K562 (cell line): Measurements from ENCODE around the gene DCST1. TPM values are rescaled to one million over a fixed set of nuclear protein-coding genes. Genes with fewer than 3 reads are reported as not detected.

ENCODE experiments used
- HSF4 ChIP-seq: fragments of 250-450 bp; sonication (Bioruptor Pico); IDR thresholded peaks from 2 replicates; pipeline ENCODE4 v2.1.2; 2022; ENCODE audit warnings: mild to moderate bottlenecking, moderate library complexity, borderline replicate concordance
- KAT7 ChIP-seq: sonication (generic); formaldehyde crosslinking; IDR thresholded peaks from 2 replicates; pipeline ENCODE4 v1.8.0; 2022; ENCODE audit warnings: missing genetic modification reagents, mild to moderate bottlenecking, borderline replicate concordance
- MAZ ChIP-seq, 2 experiments: fragments of 450-650 bp in 1 of 2; sonication (generic) in 1 of 2; formaldehyde crosslinking; IDR thresholded peaks in 1 of 2; conservative IDR thresholded peaks in 1 of 2; 2 replicates each; pipeline versions ENCODE4 v1.4.0 to v1.5.0; 2020; ENCODE audit warnings: mild to moderate bottlenecking in 1 of 2, missing genetic modification reagents in 1 of 2
- NFIC ChIP-seq: fragments of 450-650 bp; IDR thresholded peaks from 2 replicates; pipeline ENCODE4 v1.6.1; 2017; ENCODE audit warnings: mild to moderate bottlenecking, inconsistent platforms
- PRDM10 ChIP-seq: fragments of 450-650 bp; IDR thresholded peaks from 2 replicates; pipeline ENCODE4 v1.6.1; 2018; ENCODE audit not compliant: partially characterized antibody
- ZNF280A ChIP-seq: fragments of 450-650 bp; IDR thresholded peaks from 2 replicates; pipeline ENCODE4 v1.6.1; 2018; ENCODE audit warnings: mild to moderate bottlenecking, low read depth; ENCODE audit not compliant: partially characterized antibody
- polyA plus RNA-seq, 8 experiments: library from polyadenylated mRNA; depleted of rRNA in 4 of 8; stranded (reverse) in 5 of 8; unstranded in 3 of 8; fragments of >200 nt; fragmentation: Nextera tagmentation in 2 of 8; fragmentation: Illumina TruSeq in 1 of 8; extraction: Ambion mirVana in 2 of 8; extraction: Trizol in 1 of 8; gene quantifications; 2 replicates each; pipeline versions ENCODE4 v1.2.1 to v1.2.3, GENCODE V29; 2011 to 2014; ENCODE audit warnings: inconsistent platforms in 1 of 8, missing spikeins in 1 of 8
- total RNA-seq, 7 experiments: library from RNA; depleted of rRNA in 6 of 7; stranded (reverse); fragments of >200 nt in 6 of 7; fragmentation: Illumina TruSeq in 2 of 7; extraction: Trizol in 2 of 7; gene quantifications; 2 replicates each; pipeline versions ENCODE4 v1.2.1 to v1.2.3, GENCODE V29; 2011 to 2021; ENCODE audit warnings: low replicate concordance in 1 of 7
- TF ChIP-seq, protein P1 (sequence below): fragments of 200-600 bp; sonication (generic); IDR thresholded peaks from one replicate; pipeline ENCODE4 v1.6.1; 2012; ENCODE audit warnings: mild to moderate bottlenecking, low read depth, low read length, inconsistent platforms

DCST1 gene
- total and polyA plus RNA-seq, 9 of the 15 experiments (the other 6 are each of a cell fraction or from before 2014, with no cell fraction given) = not detected

DNA sequence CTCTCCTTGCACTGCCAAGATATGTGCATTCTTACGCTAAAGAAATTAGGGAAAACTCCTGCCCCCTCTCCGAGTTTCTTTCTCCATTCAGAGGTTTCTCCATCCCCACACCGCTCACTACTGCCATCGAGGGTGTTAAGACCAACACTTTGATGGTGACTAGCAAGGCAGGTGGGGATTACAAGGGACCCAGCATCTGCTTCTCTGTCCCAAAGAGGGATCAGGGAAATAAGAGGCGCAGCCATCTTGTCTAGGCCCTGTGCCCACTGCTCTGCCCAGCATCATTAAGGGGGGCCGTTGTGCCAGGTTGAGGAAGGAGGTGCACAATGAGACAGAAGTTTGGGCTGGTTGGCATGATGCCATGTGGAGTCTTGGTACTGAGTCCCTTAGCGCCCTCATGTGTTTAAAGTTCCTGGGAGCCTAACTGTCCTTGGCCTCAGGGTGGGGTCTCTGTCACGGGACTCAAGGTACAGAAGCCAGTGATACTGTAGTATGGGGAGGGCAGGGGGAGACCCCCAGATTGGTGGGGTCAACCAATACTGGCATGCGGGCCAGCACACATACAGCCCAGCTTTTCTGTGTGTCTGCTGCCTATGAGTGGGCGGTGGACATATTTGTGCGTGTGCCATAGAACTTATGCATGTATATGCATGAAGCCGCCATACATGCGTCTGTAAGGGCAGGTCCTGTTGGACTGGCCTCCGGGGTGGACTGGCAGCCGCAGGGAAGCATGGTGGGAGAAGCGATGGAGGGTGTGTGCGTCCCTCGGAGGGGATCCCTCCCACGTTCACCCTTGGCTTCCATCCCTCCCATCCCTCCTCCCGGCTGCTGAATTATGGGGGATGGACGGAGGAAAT, 50.5 kb downstream of the DCST1 start (continued):
- TF ChIP-seq, protein P1, sequence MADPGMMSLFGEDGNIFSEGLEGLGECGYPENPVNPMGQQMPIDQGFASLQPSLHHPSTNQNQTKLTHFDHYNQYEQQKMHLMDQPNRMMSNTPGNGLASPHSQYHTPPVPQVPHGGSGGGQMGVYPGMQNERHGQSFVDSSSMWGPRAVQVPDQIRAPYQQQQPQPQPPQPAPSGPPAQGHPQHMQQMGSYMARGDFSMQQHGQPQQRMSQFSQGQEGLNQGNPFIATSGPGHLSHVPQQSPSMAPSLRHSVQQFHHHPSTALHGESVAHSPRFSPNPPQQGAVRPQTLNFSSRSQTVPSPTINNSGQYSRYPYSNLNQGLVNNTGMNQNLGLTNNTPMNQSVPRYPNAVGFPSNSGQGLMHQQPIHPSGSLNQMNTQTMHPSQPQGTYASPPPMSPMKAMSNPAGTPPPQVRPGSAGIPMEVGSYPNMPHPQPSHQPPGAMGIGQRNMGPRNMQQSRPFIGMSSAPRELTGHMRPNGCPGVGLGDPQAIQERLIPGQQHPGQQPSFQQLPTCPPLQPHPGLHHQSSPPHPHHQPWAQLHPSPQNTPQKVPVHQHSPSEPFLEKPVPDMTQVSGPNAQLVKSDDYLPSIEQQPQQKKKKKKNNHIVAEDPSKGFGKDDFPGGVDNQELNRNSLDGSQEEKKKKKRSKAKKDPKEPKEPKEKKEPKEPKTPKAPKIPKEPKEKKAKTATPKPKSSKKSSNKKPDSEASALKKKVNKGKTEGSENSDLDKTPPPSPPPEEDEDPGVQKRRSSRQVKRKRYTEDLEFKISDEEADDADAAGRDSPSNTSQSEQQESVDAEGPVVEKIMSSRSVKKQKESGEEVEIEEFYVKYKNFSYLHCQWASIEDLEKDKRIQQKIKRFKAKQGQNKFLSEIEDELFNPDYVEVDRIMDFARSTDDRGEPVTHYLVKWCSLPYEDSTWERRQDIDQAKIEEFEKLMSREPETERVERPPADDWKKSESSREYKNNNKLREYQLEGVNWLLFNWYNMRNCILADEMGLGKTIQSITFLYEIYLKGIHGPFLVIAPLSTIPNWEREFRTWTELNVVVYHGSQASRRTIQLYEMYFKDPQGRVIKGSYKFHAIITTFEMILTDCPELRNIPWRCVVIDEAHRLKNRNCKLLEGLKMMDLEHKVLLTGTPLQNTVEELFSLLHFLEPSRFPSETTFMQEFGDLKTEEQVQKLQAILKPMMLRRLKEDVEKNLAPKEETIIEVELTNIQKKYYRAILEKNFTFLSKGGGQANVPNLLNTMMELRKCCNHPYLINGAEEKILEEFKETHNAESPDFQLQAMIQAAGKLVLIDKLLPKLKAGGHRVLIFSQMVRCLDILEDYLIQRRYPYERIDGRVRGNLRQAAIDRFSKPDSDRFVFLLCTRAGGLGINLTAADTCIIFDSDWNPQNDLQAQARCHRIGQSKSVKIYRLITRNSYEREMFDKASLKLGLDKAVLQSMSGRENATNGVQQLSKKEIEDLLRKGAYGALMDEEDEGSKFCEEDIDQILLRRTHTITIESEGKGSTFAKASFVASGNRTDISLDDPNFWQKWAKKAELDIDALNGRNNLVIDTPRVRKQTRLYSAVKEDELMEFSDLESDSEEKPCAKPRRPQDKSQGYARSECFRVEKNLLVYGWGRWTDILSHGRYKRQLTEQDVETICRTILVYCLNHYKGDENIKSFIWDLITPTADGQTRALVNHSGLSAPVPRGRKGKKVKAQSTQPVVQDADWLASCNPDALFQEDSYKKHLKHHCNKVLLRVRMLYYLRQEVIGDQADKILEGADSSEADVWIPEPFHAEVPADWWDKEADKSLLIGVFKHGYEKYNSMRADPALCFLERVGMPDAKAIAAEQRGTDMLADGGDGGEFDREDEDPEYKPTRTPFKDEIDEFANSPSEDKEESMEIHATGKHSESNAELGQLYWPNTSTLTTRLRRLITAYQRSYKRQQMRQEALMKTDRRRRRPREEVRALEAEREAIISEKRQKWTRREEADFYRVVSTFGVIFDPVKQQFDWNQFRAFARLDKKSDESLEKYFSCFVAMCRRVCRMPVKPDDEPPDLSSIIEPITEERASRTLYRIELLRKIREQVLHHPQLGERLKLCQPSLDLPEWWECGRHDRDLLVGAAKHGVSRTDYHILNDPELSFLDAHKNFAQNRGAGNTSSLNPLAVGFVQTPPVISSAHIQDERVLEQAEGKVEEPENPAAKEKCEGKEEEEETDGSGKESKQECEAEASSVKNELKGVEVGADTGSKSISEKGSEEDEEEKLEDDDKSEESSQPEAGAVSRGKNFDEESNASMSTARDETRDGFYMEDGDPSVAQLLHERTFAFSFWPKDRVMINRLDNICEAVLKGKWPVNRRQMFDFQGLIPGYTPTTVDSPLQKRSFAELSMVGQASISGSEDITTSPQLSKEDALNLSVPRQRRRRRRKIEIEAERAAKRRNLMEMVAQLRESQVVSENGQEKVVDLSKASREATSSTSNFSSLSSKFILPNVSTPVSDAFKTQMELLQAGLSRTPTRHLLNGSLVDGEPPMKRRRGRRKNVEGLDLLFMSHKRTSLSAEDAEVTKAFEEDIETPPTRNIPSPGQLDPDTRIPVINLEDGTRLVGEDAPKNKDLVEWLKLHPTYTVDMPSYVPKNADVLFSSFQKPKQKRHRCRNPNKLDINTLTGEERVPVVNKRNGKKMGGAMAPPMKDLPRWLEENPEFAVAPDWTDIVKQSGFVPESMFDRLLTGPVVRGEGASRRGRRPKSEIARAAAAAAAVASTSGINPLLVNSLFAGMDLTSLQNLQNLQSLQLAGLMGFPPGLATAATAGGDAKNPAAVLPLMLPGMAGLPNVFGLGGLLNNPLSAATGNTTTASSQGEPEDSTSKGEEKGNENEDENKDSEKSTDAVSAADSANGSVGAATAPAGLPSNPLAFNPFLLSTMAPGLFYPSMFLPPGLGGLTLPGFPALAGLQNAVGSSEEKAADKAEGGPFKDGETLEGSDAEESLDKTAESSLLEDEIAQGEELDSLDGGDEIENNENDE = no peak
- TF ChIP-seq ZNF280A (no peak), MAZ (CRISPR knock-in tag; conservative IDR thresholded peaks at IDR 0.05 in 1 of 2, IDR thresholded peaks at IDR 0.05 in 1 of 2) (no peak), NFIC (peak; percentile 99), HSF4 (CRISPR knock-in tag) (no peak), PRDM10 (no peak), KAT7 (no peak; the same call in 1 of the 2 replicates)
